Measurements from ENCODE around the gene RLN3.
"Not testable (repeated sequence)": the region's sequence is repeated elsewhere in the genome, so short reads cannot be mapped to it uniquely, and the experiment has no call there.

RLN3 gene

DNA sequence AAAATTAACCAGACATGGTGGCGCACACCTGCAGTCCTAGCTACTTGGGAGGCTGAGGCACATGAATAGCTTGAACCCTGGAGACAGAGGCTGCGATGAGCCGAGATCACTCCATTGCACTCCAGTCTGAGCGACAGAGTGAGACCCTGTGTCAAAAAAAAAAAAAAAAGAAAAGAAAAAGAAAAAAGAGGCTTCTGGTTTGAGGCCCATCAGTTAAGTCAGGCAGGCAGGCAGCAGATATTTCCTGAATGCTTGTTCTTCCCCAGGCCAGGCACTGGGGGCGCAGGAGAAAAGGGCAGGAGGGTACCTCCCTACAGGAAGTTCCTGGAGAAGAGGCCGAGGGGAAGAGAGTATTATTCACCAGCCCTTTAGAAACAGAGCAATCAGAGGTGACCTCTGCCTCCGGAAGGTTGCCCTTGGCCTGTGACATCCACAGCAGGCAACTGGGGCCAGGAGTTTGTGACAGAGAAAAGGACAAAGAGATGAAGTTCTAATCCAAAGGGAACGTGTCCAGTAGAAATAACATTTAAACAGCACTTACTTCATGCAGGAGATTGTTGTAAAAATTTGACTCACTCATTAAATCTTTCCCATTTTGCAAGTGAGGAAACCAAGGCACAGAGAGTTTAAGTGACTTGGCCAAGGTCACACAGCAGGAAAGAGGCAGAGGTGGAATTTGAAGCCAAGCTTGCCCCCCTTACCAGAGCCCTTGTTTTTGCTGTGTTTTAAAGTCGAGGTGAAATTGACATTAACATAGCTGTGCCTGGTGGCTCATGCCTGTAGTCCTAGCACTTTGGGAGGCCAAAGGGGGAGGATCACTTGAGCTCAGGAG lies 4.3 kb upstream of the RLN3 start:
- DNase-seq: no peak

DNA sequence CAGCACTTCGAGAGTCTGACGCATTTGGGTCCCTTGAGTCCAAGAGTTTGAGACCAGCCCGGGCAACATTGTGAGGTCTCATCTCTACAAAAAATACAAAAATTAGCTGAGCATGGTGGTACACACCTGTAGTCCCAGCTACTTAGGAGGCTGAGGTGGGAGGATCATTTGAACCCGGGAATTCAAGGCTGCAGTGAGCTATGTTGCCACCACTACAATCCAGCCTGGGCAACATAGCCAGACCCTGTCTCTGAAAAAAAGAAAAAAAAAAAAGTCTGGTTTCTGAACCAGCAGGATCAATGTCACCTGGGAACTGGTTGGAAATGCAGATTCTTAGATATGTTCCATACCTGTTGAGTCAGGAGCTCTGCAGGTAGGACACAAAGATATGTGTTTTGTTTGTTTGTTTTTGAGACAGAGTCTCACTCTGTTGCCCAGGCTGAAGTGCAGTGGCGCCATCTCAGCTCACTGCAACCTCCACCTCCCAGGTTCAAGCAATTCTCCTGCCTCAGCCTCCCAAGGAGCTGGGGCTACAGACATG lies 1.2 kb upstream of the RLN3 start:
- not testable (repeated sequence) for DNase-seq

DNA sequence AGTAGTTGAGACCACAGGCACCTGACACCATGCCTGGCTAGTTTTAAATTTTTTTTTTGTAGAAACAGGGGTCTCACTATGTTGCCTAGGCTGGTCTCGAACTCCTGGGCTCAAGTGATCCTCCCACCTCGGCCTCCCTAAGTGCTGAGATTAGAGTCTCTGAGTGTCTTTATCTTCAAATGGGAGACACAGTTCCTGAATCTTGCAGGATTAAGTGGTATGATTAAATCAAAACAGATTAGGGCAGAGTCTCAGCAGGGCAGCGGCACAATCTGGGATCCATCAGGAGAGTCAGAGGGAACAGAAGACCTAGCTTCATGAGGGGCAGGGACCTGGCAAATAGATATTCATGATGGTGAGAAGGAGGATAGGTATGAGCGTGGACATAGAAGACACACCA lies 953 bp downstream of the RLN3 start:
- DNase-seq: no peak

DNA sequence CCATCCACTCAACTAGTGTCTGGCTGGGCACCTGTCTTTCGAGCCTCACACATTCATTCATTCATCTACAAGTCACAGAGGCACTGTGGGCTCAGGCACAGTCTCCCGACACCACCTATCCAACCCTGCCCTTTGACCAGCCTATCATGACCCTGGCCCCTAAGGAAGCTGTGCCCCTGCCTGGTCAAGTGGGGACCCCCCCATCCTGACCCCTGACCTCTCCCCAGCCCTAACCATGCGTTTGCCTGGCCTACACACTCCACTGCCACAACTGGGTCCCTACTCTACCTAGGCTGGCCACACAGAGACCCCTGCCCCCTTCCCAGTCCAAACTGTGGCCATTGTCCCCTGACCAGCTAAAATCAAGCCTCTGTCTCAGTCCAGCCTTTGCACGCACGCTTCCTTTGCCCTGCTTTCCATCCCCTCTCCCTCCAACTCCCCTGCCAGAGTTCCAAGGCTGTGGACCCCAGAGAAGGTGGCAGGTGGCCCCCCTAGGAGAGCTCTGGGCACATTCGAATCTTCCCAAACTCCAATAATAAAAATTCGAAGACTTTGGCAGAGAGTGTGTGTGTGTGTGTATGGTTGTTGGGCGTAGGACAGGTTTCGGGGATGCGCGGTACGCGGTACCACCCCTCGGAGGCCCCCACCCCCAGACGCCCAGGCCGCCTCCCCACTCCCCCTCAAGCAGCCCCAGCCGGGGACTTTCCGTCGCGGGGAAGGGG lies 3.2 kb downstream of the RLN3 start:
- DNase-seq: no peak

DNA sequence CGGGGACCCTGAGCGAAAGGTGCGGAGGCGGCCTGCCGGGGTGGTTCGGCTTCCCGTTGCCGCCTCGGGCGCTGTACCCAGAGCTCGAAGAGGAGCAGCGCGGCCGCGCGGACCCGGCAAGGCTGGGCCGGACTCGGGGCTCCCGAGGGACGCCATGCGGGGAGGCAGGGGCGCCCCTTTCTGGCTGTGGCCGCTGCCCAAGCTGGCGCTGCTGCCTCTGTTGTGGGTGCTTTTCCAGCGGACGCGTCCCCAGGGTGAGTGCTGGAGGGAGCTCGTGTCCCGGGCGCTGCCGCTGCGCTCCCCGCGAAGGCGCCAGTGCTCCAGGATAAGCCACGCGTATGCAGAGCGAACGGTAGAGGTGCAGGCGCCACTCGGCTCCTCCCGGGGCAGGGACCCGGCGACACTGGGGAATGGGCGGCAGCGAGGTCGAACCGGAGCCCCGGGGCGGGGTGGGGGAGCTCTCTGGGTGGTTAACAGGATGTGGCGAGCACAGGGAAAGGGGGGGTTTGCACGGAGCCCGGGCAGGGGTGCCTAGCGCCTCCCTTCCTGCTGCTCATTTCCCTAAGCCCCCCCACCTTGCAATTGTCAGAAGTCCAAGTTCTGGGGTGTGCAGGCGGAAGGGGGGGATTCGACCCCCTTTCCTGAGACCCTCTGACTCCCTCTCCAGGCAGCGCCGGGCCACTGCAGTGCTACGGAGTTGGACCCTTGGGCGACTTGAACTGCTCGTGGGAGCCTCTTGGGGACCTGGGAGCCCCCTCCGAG lies 4.0 kb downstream of the RLN3 start, which contains the start of gene IL27RA:
Gene IL27RA, plus strand, starts transcription at position 44 of the 762 bp plus-strand sequence. Its CDS starts 111 bp downstream, at position 155.
- peak; percentile 83 for DNase-seq

DNA sequence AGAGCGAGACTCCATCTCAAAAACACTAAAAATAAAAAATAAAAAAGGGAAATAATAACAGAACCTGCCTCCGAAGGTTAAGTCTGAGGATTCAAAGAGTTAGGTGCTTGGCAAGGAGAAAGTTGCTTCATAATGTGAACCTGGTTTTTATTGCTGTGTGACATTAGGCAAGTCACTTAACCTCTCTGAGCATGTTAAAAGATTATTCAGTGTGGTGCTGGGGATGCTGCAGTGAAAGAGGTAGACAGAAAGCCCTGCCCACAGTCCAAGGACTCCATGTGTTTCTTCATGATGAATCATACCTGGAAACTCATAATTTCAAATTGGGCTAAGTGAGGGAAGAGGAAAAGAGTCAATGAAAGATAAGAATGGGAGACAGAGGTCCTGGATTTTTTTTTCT lies 6.0 kb downstream of the RLN3 start:
- no peak for DNase-seq

DNA sequence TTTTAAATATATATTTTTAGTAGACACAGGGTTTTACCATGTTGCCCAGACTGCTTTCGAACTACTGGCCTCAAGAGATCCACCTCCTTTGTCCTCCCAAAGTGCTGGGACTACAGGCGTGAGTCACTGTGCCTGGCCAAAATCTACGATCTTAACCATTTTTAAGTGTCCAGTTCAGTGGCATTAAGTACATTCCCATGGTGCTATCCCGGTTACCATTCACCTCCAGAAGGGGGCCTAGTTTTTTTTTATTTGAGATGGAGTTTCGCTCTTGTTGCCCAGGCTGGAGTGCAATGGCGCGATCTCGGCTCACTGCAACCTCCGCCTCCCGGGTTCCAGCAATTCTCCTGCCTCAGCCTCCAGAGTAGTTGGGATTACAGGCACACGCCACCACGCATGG lies 7.2 kb downstream of the RLN3 start:
- DNase-seq: not testable (repeated sequence)

DNA sequence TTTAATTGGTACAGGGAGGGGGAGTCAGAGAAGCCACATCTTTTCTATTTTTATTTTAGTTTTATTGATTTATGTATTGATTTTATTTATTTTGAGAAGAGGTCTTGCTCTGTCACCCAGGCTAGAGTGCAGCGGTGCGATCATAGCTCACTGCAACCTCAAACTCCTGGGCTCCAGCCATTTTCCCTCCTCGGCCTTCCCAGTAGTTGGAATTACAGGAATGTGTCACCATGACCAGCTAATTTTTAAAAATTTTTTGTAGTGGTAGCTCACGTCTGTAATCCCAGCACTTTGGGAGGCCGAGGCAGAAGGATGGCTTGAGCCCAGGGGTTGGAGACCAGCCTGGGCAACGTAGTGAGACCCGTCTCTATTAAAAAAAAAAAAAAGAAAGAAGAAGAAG lies 7.8 kb downstream of the RLN3 start:
- DNase-seq: no peak

DNA sequence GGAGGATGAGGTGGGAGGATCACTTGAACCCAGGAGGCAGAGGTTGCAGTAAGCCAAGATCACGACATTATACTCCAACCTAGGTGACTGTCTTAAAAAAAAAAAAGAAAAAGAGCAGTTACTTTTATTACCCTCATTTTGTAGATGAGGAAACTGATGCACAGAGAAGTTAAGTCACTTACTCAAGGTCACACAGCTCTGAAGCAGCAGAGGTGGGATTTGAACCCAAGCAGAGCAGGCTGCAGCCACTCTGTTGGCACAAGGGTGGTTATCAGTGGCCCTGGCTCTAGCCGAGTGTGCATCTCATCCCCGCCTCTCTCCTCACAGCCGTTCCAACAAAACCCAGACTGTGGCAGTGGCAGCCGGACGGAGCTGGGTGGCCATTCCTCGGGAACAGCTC lies 11.2 kb downstream of the RLN3 start:
- no peak for DNase-seq

DNA sequence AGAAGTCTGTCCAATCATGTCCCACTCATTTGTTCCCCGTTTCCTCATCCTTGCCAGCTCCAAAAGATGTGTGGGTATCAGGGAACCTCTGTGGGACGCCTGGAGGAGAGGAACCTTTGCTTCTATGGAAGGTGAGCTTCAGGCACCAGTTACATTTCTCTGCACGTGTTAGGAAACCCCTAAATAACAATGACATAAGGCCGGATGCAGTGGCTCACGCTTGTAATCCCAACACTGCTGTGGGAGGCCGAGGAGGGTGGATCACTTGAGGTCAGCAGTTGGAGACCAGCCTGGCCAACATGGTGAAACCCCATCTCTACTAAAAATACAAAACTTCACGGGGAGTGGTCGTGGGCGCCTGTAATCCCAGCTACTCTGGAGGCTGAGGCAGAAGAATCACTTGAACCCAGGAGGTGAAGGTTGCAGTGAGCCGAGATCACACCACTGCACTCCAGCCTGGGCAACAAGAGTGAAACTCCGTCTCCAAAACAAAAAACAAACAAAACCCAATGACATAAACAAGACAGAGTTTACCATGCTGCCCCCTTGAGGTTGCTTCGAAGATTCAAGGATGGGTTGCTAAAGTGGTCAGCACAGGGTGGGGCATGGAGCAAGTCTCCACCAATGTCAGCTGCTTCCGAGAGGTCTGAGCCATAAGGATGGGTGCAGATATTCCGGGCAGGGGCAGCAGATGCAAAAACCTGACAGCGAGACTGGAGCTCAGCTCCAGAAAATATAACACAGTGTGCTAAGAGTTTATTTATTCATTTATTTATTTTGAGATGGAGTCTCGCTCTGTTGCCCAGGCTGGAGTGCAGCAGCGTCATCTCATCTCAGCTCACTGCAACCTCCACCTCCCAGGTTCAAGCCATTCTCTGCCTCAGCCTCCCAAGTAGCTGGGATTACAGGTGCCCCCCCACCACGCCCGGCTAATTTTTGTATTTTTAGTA lies 15.0 kb downstream of the RLN3 start:
- DNase-seq: peak; percentile 23

DNA sequence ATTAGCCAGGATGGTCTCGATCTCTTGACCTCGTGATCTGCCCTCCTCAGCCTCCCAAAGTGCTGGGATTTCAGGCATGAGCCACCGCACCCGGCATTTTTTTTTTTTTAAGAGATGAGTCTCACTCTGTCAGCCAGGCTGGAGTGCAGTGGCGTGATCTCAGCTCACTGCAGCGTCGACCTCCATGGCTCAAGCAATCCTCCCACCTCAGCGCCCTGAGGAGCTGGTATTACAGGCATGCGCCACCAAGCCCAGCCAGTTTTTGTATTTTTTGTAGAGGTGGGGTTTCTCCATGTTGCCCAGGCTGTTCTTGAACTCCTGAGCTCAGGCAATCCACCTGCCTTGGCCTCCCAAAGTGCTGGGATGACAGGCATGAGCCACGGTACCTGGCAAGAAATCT lies 19.9 kb downstream of the RLN3 start:
- not testable (repeated sequence) for DNase-seq

DNA sequence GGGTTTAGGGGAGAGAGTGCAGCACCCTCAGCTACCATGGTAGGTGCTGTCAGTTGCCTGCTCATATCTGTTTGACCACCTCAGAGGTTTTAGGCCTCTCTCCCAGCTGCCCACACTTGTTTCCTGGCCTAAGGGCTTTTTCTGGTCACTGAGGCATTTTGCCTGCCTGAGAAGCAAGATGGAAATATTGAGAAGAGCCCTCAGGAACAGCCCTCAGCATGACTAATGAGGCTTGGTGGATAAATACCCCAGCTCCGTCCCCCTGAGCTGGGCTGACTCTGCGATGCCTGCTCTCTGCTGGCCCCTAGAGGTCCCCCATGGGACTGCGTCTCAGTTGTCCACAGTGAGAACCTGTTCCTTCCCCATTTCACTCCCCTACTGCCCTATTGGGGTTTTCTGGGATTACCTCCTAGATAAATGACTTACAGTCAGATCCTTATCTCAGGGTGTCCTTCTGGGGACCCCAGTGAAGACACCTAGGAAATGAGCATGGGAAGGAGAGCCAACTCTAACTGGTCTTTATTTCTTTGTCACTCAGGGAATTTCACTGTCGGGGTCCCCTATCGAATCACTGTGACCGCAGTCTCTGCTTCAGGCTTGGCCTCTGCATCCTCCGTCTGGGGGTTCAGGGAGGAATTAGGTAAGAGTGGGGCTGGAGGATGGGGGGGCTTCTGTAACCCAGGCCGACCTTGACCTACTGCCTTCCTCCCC lies 20.6 kb downstream of the RLN3 start:
- DNase-seq: peak; percentile 80

DNA sequence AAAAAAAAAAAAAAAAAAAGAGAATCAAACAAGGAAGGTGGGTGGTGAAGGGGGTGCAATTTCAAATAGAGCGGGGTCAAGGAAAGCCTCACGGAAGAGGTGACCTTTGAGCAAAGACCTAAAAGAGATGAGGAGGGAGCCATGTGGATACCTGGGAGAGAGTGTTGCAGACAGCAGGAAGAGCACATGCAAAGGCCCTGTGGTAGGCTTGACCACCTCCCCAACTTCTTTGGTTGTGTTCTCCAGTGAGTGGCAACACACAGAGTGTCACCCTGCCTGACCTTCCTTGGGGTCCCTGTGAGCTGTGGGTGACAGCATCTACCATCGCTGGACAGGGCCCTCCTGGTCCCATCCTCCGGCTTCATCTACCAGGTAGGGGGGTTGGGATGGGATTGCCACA lies 22.6 kb downstream of the RLN3 start:
- DNase-seq: no peak

DNA sequence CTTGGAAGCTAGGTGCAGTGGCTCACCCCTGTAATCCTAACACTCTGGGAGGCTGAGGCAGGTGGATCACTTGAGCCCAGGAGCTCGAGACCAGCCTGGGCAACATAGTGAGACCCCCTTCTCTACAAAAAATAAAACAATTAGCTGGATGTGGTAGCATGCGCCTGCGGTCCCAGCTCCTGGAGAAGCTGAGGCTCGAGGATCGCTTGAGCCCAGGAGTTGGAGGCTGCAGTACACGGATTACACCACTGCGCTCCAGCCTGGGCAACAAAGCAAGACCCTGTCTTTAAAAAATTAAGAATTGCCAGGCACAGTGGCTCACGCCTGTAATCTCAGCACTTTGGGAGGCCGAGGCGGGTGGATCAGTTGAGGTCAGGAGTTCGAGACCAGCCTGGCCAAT lies 23.0 kb downstream of the RLN3 start:
- not testable (repeated sequence) for DNase-seq

DNA sequence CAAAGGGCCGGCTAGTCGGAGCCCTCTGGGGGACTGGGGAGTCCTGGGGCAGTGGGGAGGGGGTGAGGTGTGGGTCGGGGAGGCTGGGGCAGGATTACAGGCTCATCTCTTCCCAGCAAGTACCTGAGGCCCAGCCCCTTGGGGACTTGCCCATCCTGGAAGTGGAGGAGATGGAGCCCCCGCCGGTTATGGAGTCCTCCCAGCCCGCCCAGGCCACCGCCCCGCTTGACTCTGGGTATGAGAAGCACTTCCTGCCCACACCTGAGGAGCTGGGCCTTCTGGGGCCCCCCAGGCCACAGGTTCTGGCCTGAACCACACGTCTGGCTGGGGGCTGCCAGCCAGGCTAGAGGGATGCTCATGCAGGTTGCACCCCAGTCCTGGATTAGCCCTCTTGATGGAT lies 24.0 kb downstream of the RLN3 start:
- no peak for DNase-seq

DNA sequence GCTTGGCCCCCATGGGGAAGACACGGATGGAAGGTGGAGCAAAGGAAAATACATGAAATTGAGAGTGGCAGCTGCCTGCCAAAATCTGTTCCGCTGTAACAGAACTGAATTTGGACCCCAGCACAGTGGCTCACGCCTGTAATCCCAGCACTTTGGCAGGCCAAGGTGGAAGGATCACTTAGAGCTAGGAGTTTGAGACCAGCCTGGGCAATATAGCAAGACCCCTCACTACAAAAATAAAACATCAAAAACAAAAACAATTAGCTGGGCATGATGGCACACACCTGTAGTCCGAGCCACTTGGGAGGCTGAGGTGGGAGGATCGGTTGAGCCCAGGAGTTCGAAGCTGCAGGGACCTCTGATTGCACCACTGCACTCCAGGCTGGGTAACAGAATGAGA lies 24.5 kb downstream of the RLN3 start:
- DNase-seq: no peak

DNA sequence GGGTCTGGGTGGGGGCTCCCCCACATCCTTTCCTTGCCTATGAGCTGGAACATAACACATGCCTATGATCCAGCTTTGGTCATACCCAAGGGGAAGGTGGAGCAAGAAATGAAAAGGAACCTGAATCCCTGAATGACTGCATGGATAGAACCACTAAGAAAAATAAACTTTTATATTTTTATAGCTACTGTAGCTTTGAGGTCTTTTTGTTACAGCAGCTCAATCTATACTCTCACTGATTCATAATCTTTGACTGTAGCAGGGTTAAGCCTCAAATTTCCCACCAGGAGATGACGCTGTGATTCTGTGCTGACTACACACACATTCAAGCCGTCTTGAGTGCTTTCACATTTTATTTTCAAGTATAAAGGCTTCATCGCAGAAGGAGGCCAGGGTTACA lies 25.1 kb downstream of the RLN3 start:
- DNase-seq: no peak

DNA sequence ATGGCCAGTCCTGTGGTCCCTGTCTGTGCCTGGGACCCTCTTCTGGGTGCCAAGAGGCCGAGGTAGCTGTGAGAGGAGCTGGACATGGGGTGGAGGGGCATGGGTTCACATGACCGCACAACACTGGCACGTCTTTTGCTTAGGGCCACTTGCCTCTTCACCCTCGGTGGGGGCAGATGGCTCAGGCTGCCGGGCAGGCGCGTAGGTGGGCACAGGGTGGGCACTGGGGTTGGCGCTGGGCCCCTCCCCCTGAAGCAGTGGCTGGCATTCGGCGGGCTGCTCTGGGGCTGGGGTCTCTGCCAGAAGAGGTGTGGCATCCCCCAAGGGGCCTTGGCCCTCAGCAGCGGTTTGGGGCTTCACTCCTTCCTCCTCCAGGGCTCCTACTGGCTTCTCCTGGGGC lies 25.6 kb downstream of the RLN3 start:
- DNase-seq: no peak

DNA sequence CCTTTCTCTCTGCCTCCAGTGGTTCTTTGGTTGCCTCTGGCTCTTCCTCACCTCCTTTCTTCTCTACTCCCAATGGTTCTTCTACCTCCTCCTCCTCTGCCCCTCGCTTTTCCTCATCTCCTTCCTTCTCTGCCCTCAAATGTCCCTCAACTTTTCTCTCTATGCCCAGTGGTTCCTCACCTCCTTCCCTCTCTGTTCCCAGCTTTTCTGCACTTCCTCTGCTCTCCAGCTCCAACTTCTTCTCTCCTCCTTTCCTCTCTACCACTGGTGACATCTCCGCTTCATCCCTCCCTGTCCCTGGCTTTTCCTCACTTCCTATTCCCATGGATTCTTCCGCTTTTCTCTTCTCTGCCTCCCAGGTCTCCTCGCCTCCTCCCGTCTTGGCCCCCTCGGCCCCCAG lies 26.2 kb downstream of the RLN3 start:
- no peak for DNase-seq

DNA sequence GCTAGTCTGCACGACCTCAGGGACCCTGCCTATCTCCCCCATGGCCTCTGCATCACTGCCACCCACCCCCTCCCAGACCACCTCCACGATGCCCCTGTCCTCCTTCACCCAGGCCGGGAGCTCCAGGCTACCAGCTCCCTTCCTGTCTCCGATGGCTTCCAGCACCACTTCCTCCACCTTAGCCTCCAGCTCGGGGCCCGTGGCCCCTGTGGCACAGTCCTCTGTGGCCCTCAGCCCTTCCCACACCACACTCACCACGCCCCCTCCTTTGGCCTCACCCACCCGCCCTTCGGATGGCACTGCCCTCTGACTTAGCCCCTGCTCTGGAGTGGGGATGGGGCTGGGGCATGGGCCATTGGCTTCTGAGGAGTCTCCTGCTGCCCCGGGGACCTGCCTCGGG lies 26.8 kb downstream of the RLN3 start:
- no peak for DNase-seq

DNA sequence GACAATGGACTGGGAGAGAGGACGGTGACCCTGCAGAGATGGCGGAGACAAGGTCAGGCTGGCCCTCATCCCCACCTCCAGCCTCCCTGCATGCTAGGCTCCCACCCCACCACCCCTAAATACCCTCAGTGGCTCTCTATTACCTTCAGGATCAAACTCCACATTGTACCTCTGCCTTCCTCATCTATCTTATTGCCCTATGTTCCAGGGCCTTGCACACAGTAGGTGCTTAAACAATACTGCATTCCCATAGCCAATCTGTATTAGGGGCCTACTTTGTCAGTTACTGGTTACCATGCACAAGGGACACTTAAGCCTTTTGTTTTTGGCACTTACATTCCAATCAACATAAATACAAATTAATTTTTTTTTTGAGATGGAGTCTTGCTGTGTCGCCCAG lies 27.4 kb downstream of the RLN3 start:
- no peak for DNase-seq
